Body of pancreas (tissue), 4 donors: ENCODE measurements around the gene LDLRAD4.

Source experiments
- POLR2A ChIP-seq, 3 donors: fragments of 450-650 bp; IDR thresholded peaks; one replicate each; pipeline ENCODE4 v1.6.1; 2016; ENCODE audit warnings: antibody characterized with exemption in 3 of 3, mild to moderate bottlenecking in 2 of 3
- TF ChIP-seq, protein P1 (sequence below), 7 experiments: fragments of 450-650 bp in 4 of 7; fragments of 200-600 bp in 3 of 7; sonication (generic) in 3 of 7; IDR thresholded peaks; one replicate each; pipeline ENCODE4 v1.5.1; 2016 to 2019; ENCODE audit warnings: antibody characterized with exemption in 7 of 7

- TF ChIP-seq, protein P1, sequence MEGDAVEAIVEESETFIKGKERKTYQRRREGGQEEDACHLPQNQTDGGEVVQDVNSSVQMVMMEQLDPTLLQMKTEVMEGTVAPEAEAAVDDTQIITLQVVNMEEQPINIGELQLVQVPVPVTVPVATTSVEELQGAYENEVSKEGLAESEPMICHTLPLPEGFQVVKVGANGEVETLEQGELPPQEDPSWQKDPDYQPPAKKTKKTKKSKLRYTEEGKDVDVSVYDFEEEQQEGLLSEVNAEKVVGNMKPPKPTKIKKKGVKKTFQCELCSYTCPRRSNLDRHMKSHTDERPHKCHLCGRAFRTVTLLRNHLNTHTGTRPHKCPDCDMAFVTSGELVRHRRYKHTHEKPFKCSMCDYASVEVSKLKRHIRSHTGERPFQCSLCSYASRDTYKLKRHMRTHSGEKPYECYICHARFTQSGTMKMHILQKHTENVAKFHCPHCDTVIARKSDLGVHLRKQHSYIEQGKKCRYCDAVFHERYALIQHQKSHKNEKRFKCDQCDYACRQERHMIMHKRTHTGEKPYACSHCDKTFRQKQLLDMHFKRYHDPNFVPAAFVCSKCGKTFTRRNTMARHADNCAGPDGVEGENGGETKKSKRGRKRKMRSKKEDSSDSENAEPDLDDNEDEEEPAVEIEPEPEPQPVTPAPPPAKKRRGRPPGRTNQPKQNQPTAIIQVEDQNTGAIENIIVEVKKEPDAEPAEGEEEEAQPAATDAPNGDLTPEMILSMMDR (IDR thresholded peaks at IDR 0.05), result no peak
- TF ChIP-seq POLR2A (IDR thresholded peaks at IDR 0.05), result no peak
These were observed 18.5 kb downstream of the LDLRAD4 start for GRCh38 chr18:13237073-13237472.
